ENCODE measurements around the gene NIT1. TPM values are rescaled to one million over a fixed set of nuclear protein-coding genes. Genes with fewer than 3 reads are reported as not detected.

NIT1 gene
- total and polyA plus RNA-seq, 9 of the 15 experiments (the other 6 are each of a cell fraction or from before 2014, with no cell fraction given), result 18.4 to 76.0 (median 33.7) TPM

- TF ChIP-seq E4F1 (CRISPR knock-in tag; IDR thresholded peaks at IDR 0.05; ENCODE audit: borderline replicate concordance), result no peak
- no peak for TF ChIP-seq SUPT5H (IDR thresholded peaks at IDR 0.05)
- no peak for TF ChIP-seq HOXB6 (CRISPR knock-in tag; IDR thresholded peaks at IDR 0.05; ENCODE audit: borderline replicate concordance)
- TF ChIP-seq ZNF644 (tag; IDR thresholded peaks at IDR 0.05; ENCODE audit: low read depth), result no peak
- TF ChIP-seq SRSF3 (IDR thresholded peaks at IDR 0.05; ENCODE audit: insufficient read depth, low read length), result no peak
- TF ChIP-seq ZNF165 (CRISPR knock-in tag; IDR thresholded peaks at IDR 0.05; ENCODE audit: borderline replicate concordance), result no peak
- TF ChIP-seq MNT (conservative IDR thresholded peaks at IDR 0.05), result no peak
- TF ChIP-seq, protein P1, sequence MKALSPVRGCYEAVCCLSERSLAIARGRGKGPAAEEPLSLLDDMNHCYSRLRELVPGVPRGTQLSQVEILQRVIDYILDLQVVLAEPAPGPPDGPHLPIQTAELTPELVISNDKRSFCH (CRISPR knock-in tag; IDR thresholded peaks at IDR 0.05), result no peak
- TF ChIP-seq, protein P1 (tag; IDR thresholded peaks at IDR 0.05), result no peak
- TF ChIP-seq HNRNPK (IDR thresholded peaks at IDR 0.05; ENCODE audit: low read depth, low read length, poor library complexity, severe bottlenecking), result no peak
- TF ChIP-seq NR2C1 (IDR thresholded peaks at IDR 0.05), result no peak
- TF ChIP-seq NR2C1 (tag; IDR thresholded peaks at IDR 0.05), result no peak
- 0 out of 2 replicates have a peak, but pooled peaks have one; percentile 9 for TF ChIP-seq ZNF583 (CRISPR knock-in tag; IDR thresholded peaks at IDR 0.05)
- 0 out of 2 replicates have a peak, but pooled peaks have one; percentile 53 for TF ChIP-seq NCOA1 (IDR thresholded peaks at IDR 0.05; ENCODE audit: low read depth)
- TF ChIP-seq NR1H2 (CRISPR knock-in tag; IDR thresholded peaks at IDR 0.05), result no peak
- TF ChIP-seq HMBOX1 (IDR thresholded peaks at IDR 0.05), result no peak
- TF ChIP-seq ATF7 (IDR thresholded peaks at IDR 0.05), result peak; percentile 96
- no peak for TF ChIP-seq BCL6 (CRISPR knock-in tag; IDR thresholded peaks at IDR 0.05)
- TF ChIP-seq, protein P2, sequence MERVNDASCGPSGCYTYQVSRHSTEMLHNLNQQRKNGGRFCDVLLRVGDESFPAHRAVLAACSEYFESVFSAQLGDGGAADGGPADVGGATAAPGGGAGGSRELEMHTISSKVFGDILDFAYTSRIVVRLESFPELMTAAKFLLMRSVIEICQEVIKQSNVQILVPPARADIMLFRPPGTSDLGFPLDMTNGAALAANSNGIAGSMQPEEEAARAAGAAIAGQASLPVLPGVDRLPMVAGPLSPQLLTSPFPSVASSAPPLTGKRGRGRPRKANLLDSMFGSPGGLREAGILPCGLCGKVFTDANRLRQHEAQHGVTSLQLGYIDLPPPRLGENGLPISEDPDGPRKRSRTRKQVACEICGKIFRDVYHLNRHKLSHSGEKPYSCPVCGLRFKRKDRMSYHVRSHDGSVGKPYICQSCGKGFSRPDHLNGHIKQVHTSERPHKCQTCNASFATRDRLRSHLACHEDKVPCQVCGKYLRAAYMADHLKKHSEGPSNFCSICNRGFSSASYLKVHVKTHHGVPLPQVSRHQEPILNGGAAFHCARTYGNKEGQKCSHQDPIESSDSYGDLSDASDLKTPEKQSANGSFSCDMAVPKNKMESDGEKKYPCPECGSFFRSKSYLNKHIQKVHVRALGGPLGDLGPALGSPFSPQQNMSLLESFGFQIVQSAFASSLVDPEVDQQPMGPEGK (CRISPR knock-in tag; IDR thresholded peaks at IDR 0.05; ENCODE audit: borderline replicate concordance), result no peak
- no peak for TF ChIP-seq ZNF785 (CRISPR knock-in tag; IDR thresholded peaks at IDR 0.05)
- peak; percentile 37; the same call in 1 of the 2 replicates for TF ChIP-seq ATF1 (CRISPR knock-in tag; IDR thresholded peaks at IDR 0.05)
- peak; percentile 90 for TF ChIP-seq ATF1 (tag; IDR thresholded peaks at IDR 0.05)
- no peak for TF ChIP-seq BHLHE40 (IDR thresholded peaks at IDR 0.05; ENCODE audit: low read length)
Measured at GRCh38 chr1:161082996-161083747, 34.7 kb upstream of the NIT1 start (continued).

Measured in K562 (cell line).